GM21786 (cell line): ENCODE measurements around the gene INSC.

Experiments used
- ATAC-seq: cut with Tn5 transposase; IDR thresholded peaks from one replicate; pipeline ENCODE4 v1.9.1; 2021; ENCODE audit not compliant: unreplicated experiment

INSC gene

DNA sequence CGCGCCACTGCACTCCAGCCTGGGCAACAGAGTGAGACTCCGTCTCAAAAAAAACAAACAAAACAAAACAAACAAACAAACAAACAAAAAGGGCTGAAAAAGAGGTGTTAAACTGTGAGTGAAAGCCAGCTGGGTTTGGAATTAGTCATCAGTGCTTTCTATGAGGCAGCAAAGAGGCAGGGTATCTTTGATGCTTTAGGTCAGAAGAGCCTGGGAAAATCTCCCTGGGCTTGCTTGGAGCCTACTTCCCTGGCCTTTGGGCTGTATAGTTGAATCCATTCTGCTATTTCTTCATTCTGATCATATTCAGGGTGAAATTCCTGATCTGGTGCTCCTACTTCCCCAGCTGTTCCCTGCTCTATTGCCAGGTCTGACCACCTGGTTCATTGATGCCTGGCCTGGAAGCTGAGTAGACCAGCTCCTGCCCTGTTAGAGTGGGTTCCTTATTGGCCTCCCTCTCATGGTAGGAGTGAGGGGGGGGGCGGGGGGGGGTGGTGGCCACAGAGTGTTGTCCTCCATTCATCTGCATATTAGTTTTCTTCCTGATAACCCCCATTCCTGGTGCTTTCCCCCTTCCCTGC, 65.6 kb downstream of the INSC start:
- ATAC-seq: peak; percentile 74

DNA sequence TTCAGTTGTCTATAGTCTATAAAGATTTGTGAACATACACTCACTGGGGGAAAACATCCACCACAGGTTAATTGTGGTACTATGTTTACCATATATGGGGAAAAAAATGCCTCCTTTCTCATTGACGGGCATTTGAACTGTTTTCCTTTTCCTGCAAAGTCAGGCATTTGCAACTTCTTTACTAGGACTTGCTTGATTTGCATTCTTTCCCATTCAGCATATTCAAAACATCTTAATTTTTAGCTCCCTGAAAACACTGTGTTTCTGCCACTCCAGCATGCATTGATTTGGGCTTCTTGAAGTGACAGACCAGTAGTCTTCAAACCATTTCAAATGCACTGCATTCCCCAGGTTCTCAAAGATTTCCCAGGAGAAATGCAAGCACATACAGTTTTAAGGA, 67.6 kb downstream of the INSC start:
- ATAC-seq: no peak

DNA sequence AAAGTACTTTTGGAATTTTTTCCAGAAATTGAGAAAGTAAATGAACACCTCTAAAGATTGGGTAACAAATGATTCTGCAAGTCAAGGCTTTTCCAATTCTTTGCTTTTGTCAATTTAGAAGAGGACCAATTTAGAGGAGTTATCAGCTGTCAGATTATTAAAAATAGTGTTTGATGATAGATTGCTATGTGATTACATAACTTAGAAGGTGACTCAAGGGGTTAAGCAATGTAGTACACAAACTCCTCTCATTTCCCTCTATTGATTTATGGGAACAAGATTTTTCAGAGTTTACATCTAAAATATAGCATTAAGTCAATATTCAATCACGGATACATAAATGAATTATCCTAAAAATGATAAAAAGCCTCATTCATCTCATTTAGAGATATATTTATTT, 70.3 kb downstream of the INSC start:
- ATAC-seq: no peak

DNA sequence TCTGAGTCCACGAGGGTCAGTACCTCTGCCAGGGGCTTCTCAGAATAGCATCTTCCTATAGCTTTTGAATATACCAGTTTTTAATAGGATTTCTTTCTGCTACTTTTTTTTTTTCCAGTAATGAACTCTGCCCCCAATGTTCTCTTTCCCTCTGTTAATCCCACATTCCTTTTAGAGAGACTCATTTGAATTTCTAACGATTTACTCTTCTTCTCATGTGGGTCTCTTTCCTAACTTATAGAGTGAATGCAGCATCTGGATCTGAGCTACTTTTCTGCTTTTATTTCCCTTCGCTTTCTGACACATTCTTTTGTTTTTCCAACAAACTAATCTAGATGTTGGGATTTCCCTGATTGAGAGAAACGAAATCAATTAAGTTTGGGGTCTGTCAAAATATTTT, 71.4 kb downstream of the INSC start:
- ATAC-seq: no peak

DNA sequence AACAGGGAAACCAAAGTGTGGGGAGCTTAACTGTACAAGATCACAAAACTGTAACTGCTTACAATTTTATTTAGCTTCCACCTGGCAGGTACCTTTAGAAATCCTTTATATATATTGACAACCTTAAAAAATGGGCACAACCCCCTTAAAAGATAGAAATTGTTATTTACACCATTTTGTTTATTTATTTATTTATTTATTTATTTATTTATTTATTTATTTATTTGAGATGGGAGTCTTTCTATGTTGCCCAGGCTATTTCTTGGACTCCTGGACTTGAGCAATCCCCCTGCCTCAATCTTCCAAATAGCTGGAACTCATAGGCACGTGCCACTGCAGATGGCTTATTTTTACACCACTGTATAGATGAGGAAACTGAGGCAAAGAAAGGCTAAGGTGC, 74.5 kb downstream of the INSC start:
- ATAC-seq: no peak

DNA sequence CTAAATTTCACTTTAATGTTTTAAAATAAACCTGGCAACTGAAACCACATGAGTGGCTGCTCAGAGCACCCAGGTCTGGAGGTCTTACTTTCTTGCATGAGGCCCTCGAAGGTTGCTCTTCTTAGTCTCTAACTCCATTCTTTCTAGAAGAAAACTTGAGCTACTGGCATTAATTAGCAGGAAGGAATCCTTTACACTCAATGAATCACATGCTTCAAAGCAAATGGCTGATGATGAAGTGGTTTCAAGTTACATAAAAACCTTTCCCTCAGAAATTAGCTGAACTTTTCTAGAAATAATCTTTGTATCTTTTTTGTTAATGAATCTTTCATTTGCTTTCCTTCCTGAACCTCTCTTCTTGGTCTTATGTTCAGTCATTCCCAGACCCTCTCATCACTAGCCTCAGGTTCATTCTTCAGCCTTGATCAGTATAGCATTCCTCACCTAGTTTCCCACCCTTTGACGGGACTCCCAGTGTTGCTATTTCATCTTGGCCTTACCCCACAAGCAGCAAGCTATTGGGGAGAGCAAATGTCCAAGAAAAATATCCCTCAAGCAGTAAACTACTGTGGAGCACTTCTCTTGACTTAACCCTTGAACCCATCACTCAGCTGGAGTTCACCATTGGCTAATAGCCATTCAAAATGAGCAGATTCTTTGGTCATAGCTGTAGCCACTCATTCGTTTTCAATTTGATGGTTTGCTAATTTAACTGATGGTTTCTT, 75.1 kb downstream of the INSC start:
- ATAC-seq: no peak

DNA sequence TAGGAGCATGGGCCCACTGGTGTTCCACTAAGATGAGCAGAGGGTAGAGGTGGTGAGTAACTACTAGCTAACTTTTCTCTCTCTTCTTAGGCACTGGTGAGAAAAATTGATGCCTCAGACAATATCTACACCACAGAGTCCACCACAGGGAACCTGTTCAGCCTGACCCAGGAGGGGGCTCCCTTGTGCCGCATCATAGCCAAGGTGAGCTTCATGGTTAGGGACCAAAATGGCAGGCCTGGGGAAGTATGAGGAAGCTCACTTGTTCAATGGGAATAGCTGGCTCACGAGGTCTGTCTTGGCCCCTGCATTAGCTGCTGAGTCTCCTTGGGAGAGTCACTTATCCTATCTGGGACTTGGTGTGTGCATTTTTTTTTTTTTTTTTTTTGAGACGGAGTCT, 75.9 kb downstream of the INSC start:
- no peak for ATAC-seq

DNA sequence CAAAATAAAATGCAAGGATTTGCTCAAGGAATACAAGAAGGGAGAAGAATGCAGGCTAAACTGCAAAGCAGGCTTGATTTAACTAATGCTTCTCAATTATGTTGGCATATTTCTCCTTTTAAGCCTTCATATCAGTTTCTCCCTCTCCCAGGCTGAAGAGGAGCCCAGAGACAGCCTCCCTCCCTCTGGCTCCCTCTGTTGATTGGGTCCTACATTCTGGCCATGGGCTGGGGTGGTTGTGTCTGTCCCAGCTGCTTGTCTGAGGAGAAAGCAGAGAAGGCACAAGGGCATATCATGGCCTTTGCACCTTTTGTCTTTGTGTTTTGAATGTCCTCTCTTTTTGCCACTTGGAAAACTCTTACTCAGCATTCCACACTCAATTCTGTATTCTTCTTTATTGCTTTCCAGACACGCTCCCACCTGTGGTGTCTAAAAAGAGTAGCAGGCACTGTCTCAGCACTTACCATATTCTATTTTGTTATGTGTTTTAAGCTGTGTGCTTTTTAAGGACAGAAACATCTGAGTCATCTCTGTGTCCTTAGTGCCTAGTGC, 77.4 kb downstream of the INSC start:
- ATAC-seq: no peak

DNA sequence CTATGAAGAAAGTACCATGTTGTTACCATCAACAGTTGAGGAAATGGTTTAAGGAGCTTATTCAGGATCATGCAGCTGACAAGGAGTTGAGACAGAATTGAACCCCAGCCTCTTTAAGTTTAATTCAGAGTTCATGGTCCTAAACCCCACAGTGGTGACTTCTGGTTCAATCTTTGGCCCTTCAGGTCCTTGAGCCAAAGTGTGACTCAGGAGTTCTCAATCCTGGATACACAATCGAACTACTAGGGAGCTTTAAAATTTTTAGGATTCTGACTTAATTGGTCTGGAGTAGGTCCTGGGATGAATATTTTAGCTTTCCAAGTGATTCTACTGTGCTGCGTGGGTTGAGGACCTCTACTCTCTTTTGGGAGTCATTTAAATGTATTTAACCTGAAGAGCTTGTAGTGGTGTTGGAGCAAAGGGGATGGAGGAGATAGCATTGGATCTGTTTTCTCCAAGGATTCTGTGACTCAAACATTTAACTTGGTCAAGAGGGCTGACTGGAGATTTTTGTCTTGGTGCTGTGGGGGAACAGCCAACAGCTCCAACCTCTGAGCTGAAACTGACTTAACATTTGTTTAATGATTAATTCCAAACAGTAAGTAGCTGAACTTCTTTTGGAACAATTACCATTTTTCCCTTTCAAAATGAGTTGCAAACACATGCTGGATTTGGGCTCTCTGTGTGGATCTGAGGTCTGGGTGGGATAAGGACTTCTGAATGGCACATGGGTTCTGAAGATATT, 80.1 kb downstream of the INSC start:
- no peak for ATAC-seq

DNA sequence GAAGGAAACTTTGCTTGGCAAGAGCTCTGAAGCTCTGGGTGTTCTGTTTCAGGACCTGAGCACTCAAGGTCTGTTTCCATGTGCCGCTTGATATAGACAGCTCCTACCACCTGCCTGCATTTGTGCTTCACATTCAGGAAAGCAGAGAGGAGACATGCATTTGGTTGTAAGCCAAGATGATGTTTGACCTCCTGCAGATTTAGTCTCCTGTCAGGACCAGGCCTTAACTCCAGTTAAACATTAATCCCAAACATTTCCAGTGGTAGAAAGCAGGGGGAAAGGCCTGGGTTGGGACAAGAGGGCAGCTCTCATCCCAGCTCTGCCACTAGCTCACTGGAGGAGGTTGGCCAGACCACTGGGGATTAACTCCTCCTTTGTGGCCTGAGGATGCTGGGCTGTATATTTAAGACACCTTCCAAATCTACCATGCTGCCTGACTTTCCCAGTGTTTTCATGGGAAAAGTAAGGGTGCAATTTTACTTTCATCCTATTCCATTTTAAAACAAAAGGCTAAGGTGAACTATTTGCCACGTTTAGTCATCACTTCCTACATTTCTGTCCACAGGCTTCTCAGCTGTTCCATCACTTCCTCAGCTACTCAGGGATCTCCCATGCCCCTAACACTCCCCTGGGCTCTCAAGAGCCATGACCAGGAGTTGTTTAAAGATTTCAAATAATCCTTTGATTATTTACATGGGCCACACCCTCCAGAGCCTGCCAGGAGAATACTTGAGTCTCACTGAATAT, 80.9 kb downstream of the INSC start:
- ATAC-seq: no peak

DNA sequence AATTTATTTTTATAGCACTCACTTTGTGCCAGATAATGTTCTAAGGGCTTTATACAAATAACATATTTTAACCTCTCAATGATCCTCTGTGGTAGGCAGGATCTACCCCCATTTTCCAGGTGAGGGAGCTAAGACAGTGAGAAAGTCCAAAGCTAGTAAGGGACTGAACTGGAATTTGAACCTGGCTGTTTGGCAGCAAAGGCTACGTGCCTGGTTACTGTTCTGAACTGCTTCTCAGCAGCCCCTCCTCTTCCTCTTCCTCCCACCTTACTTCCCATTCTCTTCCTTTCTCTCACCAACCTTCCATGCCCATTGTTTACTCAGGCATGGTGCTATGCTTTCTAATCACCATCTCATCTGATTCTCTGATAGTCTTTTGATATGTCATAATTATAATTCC, 82.0 kb downstream of the INSC start:
- ATAC-seq: no peak

DNA sequence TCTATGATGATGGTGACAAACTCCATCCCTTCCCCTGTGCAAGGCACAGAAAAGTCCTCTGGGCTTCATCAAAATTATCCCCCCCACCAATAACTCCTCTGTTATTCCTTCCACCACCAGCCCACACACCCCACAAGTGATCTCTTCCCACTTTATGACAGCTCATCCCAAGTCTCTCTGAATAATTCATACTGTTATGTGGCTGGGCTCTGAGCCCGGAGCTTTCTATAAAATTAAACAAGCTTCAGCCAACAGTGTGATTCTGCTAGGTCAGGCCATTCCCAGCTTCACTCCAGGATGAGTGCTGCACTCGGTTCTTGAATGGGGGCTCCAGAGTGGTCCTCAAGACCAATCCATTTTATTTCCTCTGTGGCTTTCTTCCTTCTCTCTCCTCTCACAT, 83.0 kb downstream of the INSC start:
- no peak for ATAC-seq

DNA sequence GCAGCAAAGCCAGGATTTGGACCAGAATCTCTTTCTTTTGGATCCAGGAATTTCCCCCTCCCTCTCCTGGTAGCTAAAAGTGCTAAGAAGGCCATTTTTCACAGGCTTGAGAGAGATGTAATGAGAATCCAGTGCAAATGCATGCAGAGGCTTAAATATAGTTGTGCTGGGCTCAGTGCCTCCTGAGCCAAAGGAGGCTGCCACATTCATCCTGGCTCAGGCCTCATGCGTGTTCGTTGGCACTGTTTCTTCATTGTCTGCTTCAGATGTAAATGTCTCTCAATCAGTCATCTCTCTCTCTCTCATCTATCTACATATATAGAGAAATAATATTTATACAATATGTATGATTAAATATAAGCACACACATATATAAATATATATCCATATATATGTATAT, 83.6 kb downstream of the INSC start:
- ATAC-seq: no peak

DNA sequence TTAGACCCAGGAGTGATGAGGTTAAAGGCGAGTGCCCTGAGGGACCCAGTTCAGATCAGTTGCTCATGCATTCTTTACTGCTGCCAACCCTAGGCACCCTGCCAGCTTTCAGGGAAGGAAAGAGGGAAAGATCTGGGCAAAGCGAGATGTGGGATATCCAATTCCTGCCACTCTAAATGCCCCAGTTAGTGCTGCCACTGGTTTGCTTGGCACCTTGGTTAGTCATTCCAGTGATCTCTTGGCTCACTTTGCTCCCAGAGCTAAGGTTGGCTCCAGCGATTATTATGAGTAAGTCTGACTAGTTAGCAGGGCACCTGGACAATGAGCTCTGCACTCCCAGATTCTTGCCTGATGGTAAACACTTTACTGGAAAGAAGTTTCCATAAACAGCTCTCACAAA, 85.0 kb downstream of the INSC start:
- ATAC-seq: no peak

DNA sequence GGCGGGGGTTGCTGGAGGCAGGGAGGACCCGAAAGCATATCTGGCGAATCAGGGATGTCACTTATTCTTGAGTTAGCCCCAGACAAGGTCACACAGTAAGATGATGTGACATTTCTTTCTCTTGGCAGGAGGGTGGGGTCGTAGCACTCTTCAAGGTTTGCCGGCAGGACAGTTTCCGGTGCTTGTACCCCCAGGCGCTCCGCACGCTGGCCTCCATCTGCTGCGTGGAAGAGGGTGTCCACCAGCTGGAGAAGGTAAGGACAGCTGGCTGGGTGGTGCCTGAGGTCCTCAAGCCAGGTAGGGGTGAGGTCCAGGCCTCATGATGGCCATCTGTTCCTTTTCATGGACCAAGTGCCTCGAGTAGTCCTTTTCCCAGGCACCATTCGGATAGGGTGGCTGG, 86.0 kb downstream of the INSC start:
- ATAC-seq: no peak

DNA sequence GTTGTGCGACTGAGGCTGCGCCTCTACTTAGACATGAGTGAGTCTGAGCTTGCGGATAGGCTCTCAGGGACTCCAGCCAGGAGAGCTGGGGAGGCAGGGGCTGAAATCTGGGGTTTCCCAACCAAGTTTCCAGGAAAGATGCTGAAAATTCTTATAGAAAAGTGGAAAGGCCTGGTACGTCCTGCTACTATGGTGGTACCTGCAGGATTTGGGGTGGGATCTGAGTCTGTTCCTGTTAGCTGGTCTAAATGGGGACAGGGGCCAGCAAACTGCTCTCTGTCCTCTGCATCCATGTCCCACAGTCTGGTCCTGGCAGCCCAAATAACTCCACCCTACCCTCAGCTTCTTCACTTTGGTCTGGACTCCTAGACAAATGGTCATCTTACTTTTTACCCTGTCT, 86.9 kb downstream of the INSC start:
- ATAC-seq: no peak

DNA sequence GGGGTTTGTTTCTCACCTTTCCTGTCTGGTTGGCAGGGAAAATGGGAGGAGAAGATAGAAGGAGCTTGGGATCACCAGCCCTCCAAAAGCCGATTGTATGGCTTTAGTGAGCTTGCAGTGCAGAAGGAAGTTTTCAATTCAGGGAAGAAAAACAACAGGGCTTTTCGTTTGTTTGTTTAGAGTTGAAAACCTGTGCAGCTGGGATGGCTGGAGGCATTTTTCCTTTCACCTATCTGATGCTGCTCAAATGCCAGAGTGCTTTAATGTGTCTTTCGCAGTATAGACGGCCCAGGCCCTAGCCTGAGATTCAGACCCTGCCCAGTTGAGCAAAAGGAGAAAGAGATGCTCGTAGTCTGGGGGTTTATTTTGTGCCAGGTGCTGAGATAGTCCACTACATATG, 87.9 kb downstream of the INSC start:
- no peak for ATAC-seq

DNA sequence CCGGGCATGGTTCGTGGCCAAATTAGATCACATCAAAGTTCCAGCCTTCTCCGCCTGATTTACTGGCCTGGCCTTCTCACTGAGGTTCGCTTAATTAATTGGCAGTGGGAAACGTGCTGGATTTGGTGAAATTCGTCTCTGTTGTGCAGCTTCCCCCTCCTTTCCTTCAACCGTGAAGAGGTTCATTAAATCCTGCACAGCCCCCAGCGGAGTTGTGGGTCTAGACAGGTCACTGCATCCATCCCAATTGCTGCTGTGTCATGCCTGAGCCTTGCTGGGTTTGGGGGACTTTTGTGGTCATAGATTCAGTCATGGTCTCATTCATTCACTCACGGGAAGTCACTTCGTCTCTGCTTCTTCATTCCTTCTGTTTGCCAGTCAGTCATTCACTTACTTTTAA, 90.0 kb downstream of the INSC start:
- ATAC-seq: no peak

DNA sequence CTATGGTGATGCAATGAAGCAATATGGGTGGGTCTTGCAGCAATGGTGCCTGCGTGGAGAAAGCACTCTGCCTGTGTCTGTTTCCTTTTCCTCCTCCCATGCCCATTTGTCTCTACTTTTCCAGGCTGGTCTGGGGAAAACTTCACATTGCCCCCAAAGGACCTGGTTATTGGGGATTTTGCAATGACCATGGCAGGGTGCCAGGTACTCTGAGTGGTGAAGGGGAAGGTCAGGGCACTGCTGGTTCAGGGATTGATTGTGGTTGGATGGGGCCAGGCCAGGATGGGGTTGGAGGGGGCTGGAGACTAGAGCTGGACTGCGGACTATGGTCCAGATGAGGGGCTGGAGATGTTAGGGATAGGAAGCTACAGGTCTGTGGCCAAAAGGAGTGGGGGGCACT, 92.1 kb downstream of the INSC start:
- ATAC-seq: no peak

DNA sequence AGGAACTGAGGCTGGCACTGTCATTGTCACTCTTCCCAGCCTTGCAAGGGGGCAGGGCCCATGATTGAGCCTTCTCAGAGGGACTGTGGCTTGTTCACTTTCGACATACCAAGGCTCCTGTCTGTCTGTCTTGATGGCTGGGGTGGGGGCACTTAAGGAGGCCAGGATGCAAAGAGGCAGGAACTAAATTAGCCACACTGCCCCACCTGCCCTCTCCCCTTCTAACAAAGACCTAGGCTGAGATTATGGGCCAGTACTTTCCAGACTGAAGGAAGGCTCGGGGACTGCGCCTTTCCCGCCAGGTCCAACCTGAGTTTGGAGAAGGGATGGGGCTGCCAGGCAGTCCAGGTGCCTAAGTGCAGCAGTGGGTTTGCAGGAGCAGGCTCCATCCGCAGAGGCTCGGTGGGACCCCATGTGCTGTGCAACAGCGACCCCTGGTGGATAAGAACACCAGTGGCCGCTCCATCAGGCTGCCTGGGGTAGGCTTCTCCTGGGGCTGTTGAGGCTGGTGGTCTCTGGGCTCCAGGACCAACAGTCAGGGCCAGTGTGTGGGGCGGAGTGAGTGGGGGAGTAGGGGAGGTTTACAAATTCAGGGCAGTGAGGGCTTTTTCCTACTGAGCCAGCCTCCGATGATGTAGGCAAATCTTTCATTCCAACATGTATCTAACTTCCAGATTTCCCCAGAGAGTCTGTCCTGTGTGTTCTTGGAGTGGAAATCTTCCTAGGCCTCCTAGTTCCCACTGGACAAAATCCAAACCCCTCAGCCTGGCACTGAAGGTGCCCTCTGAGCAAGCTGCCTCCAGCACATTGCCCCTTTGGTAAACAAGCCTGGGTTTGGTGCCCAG, 93.9 kb downstream of the INSC start:
- peak; percentile 88 for ATAC-seq

DNA sequence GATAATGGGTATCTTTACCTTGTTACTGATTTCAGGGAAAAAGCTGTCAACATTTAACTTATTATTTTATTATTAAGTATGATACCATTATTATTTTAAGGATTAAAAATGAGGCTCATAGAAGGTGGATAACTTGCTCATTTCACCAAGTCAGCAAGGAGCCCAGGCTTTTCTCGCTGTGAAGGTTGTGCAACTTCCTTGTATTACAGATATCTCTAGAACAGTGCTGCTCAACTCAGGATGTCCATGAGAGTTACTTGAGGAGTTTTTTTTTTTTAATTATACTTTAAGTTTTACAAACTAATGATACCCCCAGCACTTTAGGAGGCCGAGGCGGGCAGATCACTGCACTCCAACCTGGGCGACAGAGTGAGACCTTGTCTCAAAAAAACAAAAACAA, 98.2 kb downstream of the INSC start:
- no peak for ATAC-seq
